Keratinocyte (primary cell): ENCODE results near the gene SLC38A8.

Experiments used
- CTCF ChIP-seq, 3 experiments: IDR thresholded peaks in 1 of 3; conservative IDR thresholded peaks in 1 of 3; optimal IDR thresholded peaks in 1 of 3; 2 replicates in 2 of 3; 3 replicates in 1 of 3; pipeline versions ENCODE3 to v1.5.1; 2011; ENCODE audit warnings: low read length in 3 of 3, mild to moderate bottlenecking in 3 of 3, moderate library complexity in 2 of 3, control low read depth in 1 of 3, inconsistent platforms in 1 of 3; ENCODE audit not compliant: insufficient read depth in 2 of 3; ENCODE audit errors: extremely low read depth in 1 of 3
- EZH2 ChIP-seq: IDR thresholded peaks from one replicate; pipeline ENCODE4 v1.6.1; 2012; ENCODE audit warnings: inconsistent platforms, mild to moderate bottlenecking, low read length, moderate library complexity

- TF ChIP-seq CTCF (optimal IDR thresholded peaks at IDR 0.05 in 1 of 3, IDR thresholded peaks at IDR 0.05 in 1 of 3, conservative IDR thresholded peaks at IDR 0.05 in 1 of 3; ENCODE audit: extremely low read depth in 1 of 3, insufficient read depth in 2 of 3, low read length in 3 of 3): no peak
- no peak for TF ChIP-seq EZH2
These were observed 4.6 kb upstream of the SLC38A8 start for GRCh38 chr16:84047206-84047605.
